ENCODE data around the gene PSG4.

GRCh38 chr19:43148233-43148632, 57.2 kb downstream of the PSG4 start:
- TF ChIP-seq ZNF616 (CRISPR knock-in tag; IDR thresholded peaks at IDR 0.05; ENCODE audit: low read depth) (no peak), HOXA5 (CRISPR knock-in tag; IDR thresholded peaks at IDR 0.05) (no peak), SP140L (CRISPR knock-in tag; IDR thresholded peaks at IDR 0.05; ENCODE audit: borderline replicate concordance) (no peak), KLF16 (CRISPR knock-in tag; IDR thresholded peaks at IDR 0.05) (no peak), YY1 (IDR thresholded peaks at IDR 0.05; ENCODE audit: insufficient read depth, insufficient replicate concordance, low read depth, low read length) (no peak), MYNN (CRISPR knock-in tag; IDR thresholded peaks at IDR 0.05; ENCODE audit: low read depth) (no peak)
